ENCODE measurements around the gene KRTAP12-4.
"Not testable (repeated sequence)": the region's sequence is repeated elsewhere in the genome, so short reads cannot be mapped to it uniquely, and the experiment has no call there.

The KRTAP12-4 gene

GRCh38 chr21:44630440-44630839 is 24.0 kb downstream of the KRTAP12-4 start:
- no peak for DNase-seq (ENCODE audit: low spot score)

GRCh38 chr21:44628707-44629391 is 25.6 kb downstream of the KRTAP12-4 start:
- DNase-seq (ENCODE audit: low spot score), result no peak

GRCh38 chr21:44627831-44628233 is 26.6 kb downstream of the KRTAP12-4 start:
- DNase-seq (ENCODE audit: low spot score), result not testable (repeated sequence)

GRCh38 chr21:44627181-44627822 is 27.2 kb downstream of the KRTAP12-4 start:
- not testable (repeated sequence) for DNase-seq (ENCODE audit: low spot score)

- no peak for DNase-seq (ENCODE audit: low spot score)
Observed at GRCh38 chr21:44626673-44627143, 27.8 kb downstream of the KRTAP12-4 start, which contains the start of gene KRTAP10-9. Gene KRTAP10-9, plus strand, starts transcription at chr21:44627093. Its CDS starts 79 bp downstream, at chr21:44627172.

GRCh38 chr21:44626262-44626661 is 28.2 kb downstream of the KRTAP12-4 start:
- DNase-seq (ENCODE audit: low spot score), result no peak

- no peak for DNase-seq (ENCODE audit: low spot score)
Observed at GRCh38 chr21:44625756-44626155, 28.7 kb downstream of the KRTAP12-4 start.

- no peak for DNase-seq (ENCODE audit: low spot score)
Observed at GRCh38 chr21:44623575-44623974, 30.9 kb downstream of the KRTAP12-4 start.

- no peak for DNase-seq (ENCODE audit: low spot score)
Observed at GRCh38 chr21:44619886-44620285, 34.6 kb downstream of the KRTAP12-4 start.

GRCh38 chr21:44618909-44619308 is 35.5 kb downstream of the KRTAP12-4 start:
- DNase-seq (ENCODE audit: low spot score), result no peak

- DNase-seq (ENCODE audit: low spot score), result peak; percentile 37
Observed at GRCh38 chr21:44618504-44618903, 36.0 kb downstream of the KRTAP12-4 start.

- DNase-seq (ENCODE audit: low spot score), result no peak
Observed at GRCh38 chr21:44617071-44617501, 37.4 kb downstream of the KRTAP12-4 start.

GRCh38 chr21:44616591-44616926 is 37.9 kb downstream of the KRTAP12-4 start:
- no peak for DNase-seq (ENCODE audit: low spot score)

- no peak for DNase-seq (ENCODE audit: low spot score)
Observed at GRCh38 chr21:44615911-44616590, 38.4 kb downstream of the KRTAP12-4 start.

GRCh38 chr21:44615466-44615865 is 39.0 kb downstream of the KRTAP12-4 start:
- no peak for DNase-seq (ENCODE audit: low spot score)

- no peak for DNase-seq (ENCODE audit: low spot score)
Observed at GRCh38 chr21:44614961-44615391, 39.5 kb downstream of the KRTAP12-4 start.

- DNase-seq (ENCODE audit: low spot score), result no peak
Observed at GRCh38 chr21:44614161-44614631, 40.3 kb downstream of the KRTAP12-4 start.

GRCh38 chr21:44613386-44614155 is 40.9 kb downstream of the KRTAP12-4 start:
- DNase-seq (ENCODE audit: low spot score), result no peak

- DNase-seq (ENCODE audit: low spot score), result no peak
Observed at GRCh38 chr21:44612669-44613229, 41.7 kb downstream of the KRTAP12-4 start.

- no peak for DNase-seq (ENCODE audit: low spot score)
Observed at GRCh38 chr21:44612029-44612486, 42.4 kb downstream of the KRTAP12-4 start, which contains the start of gene KRTAP10-8. Gene KRTAP10-8, plus strand, starts transcription at chr21:44612079. Its CDS starts 22 bp downstream, at chr21:44612101.

- no peak for DNase-seq (ENCODE audit: low spot score)
Observed at GRCh38 chr21:44611551-44611950, 42.9 kb downstream of the KRTAP12-4 start.

Measured in HuH-7 (cell line).